IPS-20b (cell line): ENCODE data around the gene IFNAR2.

Source experiments
- H3K27ac ChIP-seq: one replicate; pipeline ENCODE4 v1.5.1; 2013; ENCODE audit warnings: low read length
- H3K27me3 ChIP-seq: 2 replicates; pipeline ENCODE4 v1.6.1; 2013; ENCODE audit warnings: mild to moderate bottlenecking, low read length, inconsistent platforms; ENCODE audit not compliant: insufficient read depth
- H3K36me3 ChIP-seq: 2 replicates; pipeline ENCODE4 v1.6.1; 2013; ENCODE audit warnings: low read depth, mild to moderate bottlenecking, inconsistent platforms, low read length, moderate library complexity; ENCODE audit not compliant: insufficient read depth
- H3K4me1 ChIP-seq: 2 replicates; pipeline ENCODE4 v1.6.1; 2013; ENCODE audit warnings: mild to moderate bottlenecking, control low read depth, inconsistent platforms, low read length, moderate library complexity; ENCODE audit not compliant: insufficient read depth
- H3K4me3 ChIP-seq: 2 replicates; pipeline ENCODE4 v1.5.1; 2013; ENCODE audit warnings: mild to moderate bottlenecking, low read length, inconsistent platforms
- H3K9ac ChIP-seq: 2 replicates; pipeline ENCODE4 v1.6.1; 2013; ENCODE audit warnings: low read depth, mild to moderate bottlenecking, inconsistent platforms, low read length, moderate library complexity
- H3K9me3 ChIP-seq: 2 replicates; pipeline ENCODE4 v1.6.1; 2013; ENCODE audit warnings: mild to moderate bottlenecking, low read depth, low read length, inconsistent platforms; ENCODE audit not compliant: insufficient read depth

IFNAR2 gene

GRCh38 chr21:33273044-33273443, 43.3 kb downstream of the IFNAR2 start:
- no peaks in the 10 kb centered on the region for H3K36me3 ChIP-seq
- H3K27me3 ChIP-seq, result no peaks in the 10 kb centered on the region
- no peak overlapping the region for H3K4me3 ChIP-seq
- H3K27ac ChIP-seq, result no peak overlapping the region
- H3K4me1 ChIP-seq, result no peaks in the 10 kb centered on the region
- H3K9me3 ChIP-seq, result no peaks in the 10 kb centered on the region
- no peak overlapping the region for H3K9ac ChIP-seq

- Histone ChIP-seq H3K27ac (no peak overlapping the region), H3K9me3 (peaks cover 5% of the 10 kb centered on the region; the same call in 1 of the 2 replicates), H3K27me3 (no peaks in the 10 kb centered on the region), H3K4me1 (no peaks in the 10 kb centered on the region), H3K4me3 (no peak overlapping the region), H3K36me3 (no peaks in the 10 kb centered on the region), H3K9ac (no peak overlapping the region)
Observed at GRCh38 chr21:33278721-33279120, 49.0 kb downstream of the IFNAR2 start.

- no peak overlapping the region for H3K4me3 ChIP-seq
- H3K27me3 ChIP-seq, result no peaks in the 10 kb centered on the region
- no peaks in the 10 kb centered on the region for H3K36me3 ChIP-seq
- no peak overlapping the region for H3K9ac ChIP-seq
- H3K4me1 ChIP-seq, result no peaks in the 10 kb centered on the region
- H3K27ac ChIP-seq, result no peak overlapping the region
- peaks cover 5% of the 10 kb centered on the region; the same call in 1 of the 2 replicates for H3K9me3 ChIP-seq
Observed at GRCh38 chr21:33279330-33279820, 49.6 kb downstream of the IFNAR2 start.
